Activated effector memory CD4-positive, alpha-beta T cell treated with anti-CD3 and anti-CD28 coated beads, Interleukin-2, amount 50 U/mL, for 16 hours (primary cell): ENCODE results near the gene CDKL1.
"Not testable (repeated sequence)": the region's sequence is repeated elsewhere in the genome, so short reads cannot be mapped to it uniquely, and the experiment has no call there.

ENCODE experiments used
- DNase-seq: peaks from one replicate; pipeline ENCODE4 v3.0.0-alpha.2; 2020

The CDKL1 gene

DNA sequence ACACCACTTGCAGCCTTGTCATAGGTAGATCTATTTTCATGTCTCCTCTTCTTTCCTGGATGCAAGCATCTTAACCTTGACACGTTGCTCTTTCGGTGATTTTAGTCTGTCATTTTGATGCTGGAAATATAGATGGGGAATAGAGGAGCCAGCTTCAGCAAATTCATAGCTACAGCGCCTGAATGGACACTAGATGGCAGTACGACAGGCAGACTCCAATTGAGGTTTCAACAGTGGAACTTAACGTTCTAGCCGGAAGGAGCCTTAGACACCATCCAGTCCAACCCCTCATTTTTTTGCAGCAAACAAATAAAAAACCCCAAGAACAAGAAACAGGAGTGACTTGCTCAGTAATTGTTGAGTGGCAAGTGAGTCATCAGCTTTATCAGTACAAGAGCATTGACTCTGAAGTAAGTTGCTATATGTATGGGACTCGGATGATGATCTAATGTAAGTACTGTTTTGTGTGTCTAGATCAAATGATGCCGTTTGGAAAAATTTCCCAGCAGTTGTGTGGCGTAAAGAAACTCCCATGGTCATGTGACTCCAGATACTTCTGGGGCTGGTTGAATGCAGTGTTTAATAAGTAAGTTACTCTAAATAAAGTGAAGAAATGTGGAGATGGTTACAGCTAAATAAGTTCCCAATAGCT is 75.5 kb downstream of the CDKL1 start:
- peak; percentile 86 for DNase-seq

GRCh38 chr14:50320283-50320682 is 76.4 kb downstream of the CDKL1 start:
- DNase-seq, result no peak

DNA sequence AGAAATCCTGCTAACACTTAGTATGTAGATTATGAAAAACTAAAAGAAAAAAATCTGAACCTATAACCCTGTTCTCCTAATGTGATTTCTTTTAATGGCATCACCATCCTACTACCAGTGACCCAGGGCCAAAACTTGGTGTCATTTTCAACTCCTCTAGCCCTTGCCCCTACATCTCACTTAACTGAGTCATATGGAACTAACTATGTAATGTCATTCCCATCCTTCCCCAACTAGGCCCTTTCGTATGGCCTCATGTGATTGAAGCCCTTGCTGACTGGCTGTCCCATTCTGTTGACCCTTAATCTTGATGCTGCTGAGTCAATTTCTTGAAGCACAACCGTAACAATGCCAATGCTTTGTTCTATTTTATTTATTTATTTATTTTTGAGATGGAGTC is 77.0 kb downstream of the CDKL1 start:
- no peak for DNase-seq

DNA sequence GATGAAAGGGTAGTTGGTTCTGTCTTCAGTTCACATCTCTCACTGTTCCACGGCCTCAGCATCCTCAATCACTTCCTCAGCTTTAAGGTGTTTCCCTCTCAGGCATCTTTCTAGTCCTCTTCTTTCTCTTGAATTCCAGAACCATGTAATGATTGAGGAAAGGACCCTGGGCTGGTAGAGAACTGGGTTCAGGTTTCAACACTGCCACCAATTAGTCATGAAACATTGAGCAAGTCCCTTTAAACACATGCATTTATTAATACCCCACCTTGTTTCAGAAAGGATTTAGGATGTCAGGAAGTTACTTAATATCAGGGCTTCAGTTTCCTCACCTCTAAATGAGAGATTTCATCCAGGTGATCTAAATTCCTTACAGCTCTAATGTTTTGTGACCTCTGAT is 77.4 kb downstream of the CDKL1 start:
- DNase-seq, result no peak

DNA sequence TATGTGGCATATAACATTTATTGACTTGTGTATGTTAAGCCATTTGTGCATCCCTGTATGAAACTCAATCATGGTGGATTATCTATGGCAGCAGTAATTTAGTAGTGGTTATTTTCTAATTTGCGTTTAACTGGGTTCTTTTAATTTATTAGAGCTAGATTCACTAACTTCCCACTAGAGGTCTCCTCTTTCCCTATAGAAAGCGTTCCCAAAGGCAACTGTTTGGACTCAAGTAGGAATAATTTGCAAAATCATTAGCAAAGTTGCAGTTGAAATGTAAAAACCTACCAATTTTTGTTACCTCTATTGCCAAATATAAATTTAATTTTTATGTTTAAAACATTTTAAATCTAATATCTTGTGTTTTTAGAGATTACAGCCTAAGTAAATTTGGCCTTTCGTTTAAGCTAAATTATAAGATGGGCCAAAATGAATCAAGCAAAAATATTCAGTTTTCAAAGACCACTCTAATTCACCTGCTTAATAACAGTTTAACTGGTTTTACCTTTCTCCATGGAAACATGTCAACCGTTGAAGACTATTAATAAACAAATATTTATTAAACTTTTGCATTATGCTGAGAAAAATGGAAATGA is 78.6 kb downstream of the CDKL1 start:
- no peak for DNase-seq

DNA sequence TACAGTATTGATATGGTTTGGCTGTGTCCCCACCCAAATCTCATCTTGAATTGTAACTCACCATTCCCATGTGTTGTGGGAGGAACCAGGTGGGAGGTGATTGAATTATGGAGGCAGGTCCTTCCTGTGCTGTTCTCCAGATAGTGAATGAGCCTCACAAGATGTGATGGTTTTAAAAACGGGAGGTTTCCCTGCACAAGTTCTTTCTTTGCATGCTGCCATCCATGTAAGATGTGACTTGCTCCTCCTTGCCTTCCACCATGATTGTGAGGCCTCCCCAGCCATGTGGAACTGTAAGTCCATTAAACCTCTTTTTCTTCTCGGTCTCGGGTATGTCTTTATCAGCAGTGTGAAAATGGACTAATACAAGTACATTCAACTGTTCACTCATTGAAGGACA is 82.6 kb downstream of the CDKL1 start:
- DNase-seq, result not testable (repeated sequence)

GRCh38 chr14:50312734-50313054 is 84.0 kb downstream of the CDKL1 start:
- DNase-seq, result no peak

GRCh38 chr14:50311972-50312733 is 84.5 kb downstream of the CDKL1 start, which contains the start of the genes DMAC2L and L2HGDH:
Gene DMAC2L (plus strand): TSS chr14:50312324. CDS start chr14:50321488, 9,164 bp downstream.
Gene L2HGDH (minus strand): TSS chr14:50312229. CDS start chr14:50312150, 79 bp downstream.
- peak; percentile 96 for DNase-seq

GRCh38 chr14:50311337-50311971 is 85.2 kb downstream of the CDKL1 start:
- no peak for DNase-seq

DNA sequence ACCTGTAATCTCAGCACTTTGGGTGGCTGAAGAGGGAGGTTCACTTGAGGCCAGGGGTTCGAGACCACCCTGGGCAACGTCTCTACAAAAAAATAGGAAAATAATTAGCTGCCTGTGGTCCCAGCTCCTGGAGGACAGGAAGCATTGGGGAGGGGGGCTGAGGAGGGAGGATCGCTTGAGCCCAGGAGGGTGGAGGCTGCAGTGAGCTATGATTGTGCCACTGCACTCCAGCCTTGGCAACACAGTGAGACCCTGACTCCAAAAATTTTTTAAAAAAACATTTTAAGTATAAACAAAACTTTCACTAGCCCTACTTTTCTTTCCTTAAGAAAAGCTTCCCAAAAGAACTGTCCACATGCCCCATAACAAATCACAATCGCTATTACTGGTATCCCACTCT is 86.2 kb downstream of the CDKL1 start:
- no peak for DNase-seq

DNA sequence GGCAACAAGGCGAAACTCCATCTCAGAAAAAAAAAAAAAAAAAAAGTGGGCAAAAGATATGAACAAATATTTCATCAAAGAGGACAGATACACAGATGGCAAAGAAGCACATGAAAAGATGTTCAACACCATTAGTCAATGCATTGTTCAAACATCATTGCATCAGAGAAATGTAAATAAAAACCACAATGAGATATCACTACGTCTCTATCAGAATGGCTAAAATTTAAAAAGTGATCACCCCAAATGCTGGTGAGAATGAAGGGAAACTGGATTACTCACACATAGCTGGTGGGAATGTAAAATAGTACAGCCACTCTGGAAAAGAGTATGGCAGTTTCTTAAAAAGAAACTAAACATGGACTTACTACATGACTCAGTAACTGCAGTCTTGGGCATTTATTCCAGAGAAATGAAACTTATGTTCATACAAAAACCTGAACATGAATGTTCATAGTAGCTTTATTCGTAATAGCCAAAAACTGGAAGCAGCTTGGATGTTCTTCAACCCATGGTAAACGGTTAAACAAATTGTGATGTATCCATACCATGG is 88.2 kb downstream of the CDKL1 start:
- no peak for DNase-seq

DNA sequence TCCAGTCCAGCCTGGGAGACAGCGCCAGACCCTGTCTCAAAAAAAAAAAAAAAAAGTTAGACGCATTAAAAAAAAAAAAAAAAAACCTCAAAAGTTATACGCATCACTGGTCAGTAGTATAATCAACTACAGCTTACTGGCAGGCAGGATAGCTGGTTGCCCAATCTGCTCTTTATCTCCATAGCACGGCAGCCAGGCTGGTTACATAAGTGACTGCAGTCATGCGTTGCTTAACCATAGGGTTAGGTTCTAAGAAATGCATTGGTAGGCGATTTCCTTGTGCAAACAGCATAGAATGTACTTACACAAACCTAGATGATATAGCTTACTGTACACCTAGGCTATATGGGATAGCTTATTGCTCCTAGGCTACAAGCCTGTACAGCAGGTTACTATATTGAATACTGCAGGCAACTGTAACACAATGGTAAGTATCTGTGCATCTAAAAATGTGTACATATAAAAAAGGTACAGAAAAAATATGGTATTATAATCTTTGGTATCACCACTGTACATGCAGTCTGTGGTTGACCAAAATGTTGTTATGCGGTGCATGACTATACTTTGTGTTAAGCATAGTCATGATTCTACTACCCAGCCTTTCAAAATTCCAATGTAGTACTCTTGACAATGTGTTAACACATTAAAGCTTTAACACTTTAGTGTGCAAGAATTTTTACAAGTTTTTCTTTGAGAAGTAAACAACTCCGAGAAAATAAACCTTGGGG is 92.8 kb downstream of the CDKL1 start:
- DNase-seq, result no peak

DNA sequence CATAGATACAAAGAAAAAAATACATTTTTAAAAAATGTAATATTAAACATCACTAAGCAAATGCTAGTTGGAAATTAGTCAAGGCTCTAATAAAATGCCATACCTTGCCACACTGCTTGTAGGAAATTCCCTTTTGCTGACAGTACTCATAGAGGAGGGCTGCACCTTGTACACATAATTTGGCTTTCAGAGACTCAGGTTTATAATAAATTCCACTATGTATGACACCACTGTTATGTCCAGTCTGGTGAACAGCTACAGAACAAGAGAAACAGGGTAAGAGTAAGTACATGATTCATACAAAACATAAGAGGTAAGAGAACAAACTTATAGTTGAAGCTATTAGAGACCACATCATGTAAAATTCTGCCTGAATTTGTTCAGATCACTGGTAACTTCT is 94.8 kb downstream of the CDKL1 start:
- no peak for DNase-seq

GRCh38 chr14:50299585-50299984 is 97.1 kb downstream of the CDKL1 start:
- no peak for DNase-seq

- DNase-seq, result no peak
These were observed 106.4 kb downstream of the CDKL1 start for GRCh38 chr14:50290306-50290705.

- DNase-seq, result no peak
These were observed 108.5 kb downstream of the CDKL1 start for GRCh38 chr14:50288146-50288545.

- no peak for DNase-seq
These were observed 110.8 kb downstream of the CDKL1 start for GRCh38 chr14:50285861-50286260.
